EH (cell line): ENCODE results near the gene CHST3.
A peak's percentile ranks its signal among the peaks of the same experiment; 100 is the strongest.

ENCODE experiments used
- DNase-seq: peaks from one replicate; pipeline ENCODE4 v3.0.0-alpha.2; 2015; ENCODE audit warnings: low read depth

CHST3 gene

DNA sequence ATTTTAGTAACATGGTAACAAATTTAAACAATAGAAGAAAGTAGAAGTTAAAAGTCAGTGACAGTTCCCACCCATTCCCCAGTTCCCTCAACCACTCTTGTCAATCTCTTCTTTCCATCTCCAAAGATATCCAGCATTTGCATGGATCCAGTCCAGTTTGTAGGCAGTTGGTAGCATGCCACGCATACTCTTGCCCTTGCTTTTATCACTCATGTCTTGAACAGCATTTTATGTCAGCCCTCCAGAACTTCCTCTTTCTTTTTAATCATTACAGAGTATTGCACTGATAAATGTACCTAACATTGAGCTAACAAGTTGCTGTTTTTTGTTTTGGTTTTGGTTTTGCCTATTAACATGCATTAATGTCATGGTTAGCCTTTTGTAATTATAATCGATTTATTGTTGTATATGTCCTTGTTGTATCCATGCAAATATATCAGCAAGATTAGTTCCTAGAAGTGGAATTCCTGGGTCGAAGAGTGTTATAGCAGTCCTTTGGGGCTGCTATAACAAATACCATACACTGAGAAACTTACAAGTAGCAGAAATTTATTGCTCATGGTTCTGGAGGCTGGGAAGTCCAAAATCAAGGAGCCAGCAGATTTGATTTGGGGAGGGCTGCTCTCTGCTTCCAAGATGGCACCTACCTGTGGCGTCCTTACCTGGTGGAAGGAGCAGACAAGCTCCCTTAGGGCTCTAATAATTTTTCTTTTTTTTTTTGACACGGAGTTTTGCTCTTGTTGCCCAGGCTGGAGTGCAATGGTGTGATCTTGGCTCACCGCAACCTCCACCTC, 25.7 kb downstream of the CHST3 start:
- DNase-seq: peak; percentile 30

DNA sequence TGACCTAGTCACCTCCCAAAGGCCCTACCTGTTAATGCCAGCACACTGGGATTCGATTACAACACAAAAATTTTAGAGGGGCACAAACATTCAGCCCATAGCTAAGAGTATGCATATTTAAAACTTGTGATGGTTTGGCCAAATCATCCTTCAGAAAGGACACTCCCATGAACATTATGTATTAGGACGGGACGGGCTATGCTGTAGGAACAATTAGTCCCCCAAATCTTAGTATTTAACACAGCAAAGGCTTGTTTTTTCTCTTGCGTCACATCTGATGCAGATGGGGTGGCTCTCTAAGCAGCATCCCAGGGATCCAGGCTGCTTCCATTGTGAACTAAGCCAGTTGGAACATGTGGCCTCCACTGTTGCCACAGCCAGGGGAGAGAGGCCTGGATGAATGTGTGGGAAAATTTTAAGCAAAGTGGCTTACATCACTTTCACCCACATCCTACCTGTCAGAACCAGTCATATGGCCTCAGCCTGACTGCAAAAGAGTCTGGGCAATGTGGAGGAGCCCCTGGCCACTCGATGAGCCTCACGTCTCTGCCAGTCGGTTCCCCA, 26.6 kb downstream of the CHST3 start:
- no peak for DNase-seq

DNA sequence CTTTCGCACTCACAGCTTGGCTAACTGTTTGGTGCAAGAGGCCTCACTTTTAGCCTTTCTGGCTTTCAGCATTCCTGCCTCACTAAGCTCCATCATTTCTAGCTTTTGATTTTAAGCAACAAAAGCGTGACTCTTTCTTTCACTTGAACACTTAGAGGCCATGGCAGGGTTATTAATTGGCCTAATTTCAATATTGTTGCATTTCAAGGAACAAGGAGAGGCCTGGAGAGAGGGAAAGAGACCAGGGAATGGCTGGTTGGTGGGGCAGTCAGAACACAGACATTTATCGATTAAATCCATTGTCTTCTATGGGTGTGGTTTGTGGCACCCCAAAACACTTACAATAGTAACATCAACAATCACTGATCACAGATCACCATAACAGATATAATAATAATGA, 31.3 kb downstream of the CHST3 start:
- no peak for DNase-seq

DNA sequence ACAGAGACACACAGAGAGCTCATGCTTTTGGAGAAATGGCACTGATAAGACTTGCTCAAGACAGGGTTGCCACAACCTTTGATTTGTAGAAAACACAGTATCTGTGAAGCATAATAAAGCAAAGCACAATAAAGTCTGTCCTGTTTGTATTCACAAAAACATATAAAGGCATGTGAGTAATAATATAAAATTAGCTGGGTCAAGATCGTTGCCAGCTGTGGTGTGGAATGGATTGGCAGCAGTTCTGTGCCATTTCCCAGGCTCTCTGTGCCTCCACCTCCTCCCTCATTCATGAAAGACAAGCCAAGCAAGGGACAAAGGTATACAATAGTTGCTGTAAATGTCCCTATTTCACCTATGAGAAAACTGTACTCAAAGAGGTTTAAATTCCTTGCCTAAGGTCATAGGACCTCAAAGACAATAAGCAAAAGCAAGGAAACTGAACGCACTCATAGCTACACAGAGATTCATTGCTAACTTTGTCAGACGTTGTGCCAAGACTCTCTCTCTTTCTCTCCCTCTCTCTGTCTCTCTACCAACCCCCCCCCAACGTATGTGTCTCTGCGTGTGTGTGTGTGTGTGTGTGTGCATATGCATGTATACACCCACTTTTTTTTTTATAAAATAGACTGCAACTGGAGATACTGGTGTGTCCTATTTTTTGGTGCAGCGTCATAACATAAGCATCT, 31.8 kb downstream of the CHST3 start:
- DNase-seq: peak; percentile 56

DNA sequence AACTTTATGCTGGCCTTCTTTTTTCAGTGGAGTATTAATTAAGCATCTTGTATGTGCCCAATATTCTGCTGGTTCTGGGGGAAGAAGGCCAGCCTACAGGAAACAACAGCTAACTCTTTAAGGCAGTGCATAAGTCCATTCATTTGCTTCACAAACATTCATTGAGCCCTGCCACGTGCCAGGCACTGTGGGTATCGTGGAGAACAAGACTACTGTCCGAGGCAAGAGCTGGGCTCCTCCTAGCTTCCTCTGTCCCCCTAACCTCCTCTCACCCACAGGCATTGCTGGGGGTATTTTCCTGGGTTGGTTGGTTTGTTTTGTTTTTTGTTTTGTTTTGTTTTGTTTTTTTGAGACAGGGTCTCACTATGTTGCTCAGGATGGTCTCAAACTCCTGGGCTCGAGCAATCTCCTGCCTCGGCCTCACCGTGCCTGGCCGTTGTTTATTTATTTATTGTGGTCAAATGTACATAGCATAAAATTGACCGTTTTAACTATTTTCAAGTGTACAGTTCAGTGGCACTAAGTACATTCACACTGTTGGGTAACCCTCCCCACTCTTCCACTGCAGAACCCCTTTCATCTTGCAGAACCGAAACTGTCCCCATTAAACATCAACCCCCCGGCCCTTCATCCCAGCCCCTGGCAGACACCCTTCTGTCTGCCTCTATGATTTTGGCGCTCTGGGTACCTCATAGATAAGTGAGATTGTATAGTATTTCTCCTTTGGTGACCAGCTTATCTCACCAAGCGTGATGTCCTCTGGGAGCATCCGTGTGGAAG, 32.6 kb downstream of the CHST3 start:
- DNase-seq: peak; percentile 35

DNA sequence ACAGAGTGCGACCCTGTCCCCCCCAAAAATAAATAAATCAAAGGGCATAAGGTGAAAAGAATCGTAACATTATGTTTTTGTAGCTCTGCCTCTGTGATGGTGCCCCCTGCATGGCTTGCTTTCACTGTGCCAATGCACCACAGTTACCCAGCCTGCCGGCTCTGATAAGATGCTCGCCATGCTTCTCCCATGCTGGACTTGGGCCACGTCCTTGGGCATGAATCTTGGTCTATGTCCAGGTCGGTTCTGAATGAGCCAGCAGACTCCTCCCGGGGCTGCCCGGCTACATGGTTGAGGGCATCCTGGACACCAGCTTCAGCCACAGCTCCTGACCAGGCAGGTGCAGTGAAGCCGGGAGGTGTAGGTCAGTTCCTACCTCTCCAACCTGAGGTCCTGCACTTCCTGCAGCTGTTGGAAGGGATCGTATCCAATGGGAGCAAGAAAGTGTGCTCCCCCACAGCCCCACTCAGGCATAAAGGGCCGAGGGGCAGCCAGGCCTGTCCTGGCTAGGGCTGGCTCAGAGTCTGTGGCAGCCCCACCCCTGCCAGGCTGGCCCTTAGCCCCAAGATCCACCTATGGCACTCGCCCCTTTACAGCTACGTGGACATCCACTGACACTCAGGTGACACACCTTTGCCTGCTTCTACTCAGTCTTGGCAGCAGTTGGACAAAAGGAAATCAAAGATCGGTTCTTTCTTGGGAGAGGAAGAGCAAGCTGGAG, 34.1 kb downstream of the CHST3 start:
- no peak for DNase-seq

DNA sequence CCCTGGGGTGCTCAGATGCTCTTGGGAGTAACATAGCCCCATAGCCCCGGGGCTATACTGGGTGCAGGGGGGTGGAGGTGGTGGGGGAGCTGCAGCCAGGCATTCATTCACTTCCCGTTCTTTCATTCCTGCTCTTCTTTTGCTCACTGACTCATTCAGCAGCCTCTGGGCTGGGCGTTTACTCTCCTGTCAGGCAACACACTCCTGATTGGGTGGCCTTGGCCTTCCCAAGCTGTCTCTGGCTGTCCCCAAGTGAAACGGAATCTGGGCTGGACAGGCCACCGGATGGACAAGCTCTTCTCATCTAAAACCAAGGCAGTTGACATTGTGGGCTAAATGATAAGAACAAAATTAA, 34.6 kb downstream of the CHST3 start:
- DNase-seq: peak; percentile 97

DNA sequence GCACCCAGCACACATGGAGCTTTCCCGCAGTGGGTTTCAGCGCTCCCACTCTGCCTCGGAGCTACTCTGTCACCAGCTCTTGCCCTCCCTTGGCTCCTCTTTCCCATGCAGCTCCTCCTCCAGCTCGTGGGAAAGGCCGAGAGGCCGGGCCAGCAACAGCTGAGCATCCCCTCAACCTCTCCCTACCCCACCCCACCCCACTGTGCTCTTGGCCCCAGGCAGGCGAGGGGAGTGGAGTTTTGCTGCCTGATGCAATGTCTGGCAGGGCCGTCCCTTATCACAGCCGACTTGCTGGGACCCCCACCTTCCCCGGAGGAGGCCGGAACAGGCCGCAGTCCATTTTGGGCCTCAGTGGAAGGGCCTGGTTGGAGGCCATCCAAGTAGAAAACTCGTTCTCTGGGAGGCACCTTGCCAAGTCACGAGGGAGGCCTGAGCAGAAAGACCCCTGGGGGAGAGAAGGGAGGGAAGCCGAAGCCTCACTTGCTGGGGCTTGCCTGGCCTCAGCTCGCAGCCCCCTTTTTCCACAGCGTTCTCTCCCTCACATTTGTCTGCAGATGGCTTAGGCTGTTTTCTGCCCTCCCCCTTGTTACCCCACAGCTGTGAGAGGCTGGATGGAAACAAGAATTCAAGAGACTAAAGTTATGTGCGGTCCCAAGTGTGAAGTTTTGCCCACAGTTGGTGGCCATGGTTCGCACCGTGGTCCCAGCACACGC, 35.3 kb downstream of the CHST3 start:
- peak; percentile 92 for DNase-seq

DNA sequence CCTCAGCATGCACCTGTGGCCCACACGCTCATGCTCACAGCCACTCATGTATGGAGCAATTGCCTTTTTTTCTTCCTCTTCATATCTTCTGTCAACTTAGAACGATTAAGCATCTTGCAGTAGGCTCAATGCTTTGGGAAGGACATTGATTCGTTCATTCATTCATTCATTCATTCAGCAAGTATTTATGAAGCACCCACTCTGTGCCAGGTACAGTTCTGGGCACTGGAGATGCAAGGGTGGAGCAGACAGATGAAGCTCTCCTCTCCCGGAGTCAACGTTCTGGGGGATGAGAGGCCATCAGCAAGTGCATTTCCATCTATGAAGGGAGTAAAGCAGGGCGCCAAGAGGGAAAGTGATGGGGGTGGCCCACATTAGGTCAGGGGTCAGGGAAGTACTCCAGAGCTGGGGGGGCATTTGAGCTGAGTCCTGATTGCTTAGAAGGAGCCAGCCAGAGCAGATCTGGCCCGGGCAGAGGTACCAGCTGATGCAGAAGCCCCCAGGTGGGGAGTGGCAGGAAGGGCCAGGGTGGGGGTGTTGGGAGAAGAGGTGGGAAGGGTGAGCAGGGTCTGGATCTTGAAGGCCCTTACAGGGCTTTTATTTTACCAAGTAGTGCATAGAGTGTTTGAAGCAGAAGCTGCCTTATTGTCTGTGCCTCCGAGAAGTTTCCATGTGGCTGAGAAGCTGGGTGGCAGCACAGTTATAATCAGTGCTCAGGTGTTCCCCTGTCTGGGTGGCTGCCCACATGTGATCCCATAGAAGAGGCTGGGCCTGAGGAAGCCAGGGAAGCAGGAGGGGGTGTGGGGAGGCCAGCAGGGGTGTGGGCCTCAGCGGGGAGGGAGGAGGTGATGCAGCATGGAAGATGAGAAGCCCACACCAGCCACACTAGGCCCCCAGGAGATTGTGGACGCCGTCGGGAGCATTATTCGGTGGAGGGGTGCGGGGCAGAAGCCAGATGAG, 36.2 kb downstream of the CHST3 start:
- no peak for DNase-seq

DNA sequence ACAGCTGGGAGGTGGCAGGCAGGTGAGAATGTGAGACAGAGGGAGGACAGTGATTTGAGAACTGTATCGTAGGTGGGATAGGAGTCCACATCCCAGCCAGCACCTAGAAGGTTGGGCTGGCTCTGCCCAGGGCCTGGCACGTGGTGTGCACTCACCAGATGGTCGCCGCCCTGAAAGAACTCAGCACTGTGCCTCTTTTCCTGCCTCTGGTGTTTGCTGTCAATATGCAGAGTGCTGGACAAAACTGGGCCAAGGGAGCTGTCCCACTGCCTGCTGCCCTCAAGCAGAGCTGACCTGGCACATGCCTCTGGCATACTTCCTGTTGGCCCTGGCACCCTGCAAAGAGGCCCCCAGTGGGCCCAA, 36.8 kb downstream of the CHST3 start:
- DNase-seq: peak; percentile 43

DNA sequence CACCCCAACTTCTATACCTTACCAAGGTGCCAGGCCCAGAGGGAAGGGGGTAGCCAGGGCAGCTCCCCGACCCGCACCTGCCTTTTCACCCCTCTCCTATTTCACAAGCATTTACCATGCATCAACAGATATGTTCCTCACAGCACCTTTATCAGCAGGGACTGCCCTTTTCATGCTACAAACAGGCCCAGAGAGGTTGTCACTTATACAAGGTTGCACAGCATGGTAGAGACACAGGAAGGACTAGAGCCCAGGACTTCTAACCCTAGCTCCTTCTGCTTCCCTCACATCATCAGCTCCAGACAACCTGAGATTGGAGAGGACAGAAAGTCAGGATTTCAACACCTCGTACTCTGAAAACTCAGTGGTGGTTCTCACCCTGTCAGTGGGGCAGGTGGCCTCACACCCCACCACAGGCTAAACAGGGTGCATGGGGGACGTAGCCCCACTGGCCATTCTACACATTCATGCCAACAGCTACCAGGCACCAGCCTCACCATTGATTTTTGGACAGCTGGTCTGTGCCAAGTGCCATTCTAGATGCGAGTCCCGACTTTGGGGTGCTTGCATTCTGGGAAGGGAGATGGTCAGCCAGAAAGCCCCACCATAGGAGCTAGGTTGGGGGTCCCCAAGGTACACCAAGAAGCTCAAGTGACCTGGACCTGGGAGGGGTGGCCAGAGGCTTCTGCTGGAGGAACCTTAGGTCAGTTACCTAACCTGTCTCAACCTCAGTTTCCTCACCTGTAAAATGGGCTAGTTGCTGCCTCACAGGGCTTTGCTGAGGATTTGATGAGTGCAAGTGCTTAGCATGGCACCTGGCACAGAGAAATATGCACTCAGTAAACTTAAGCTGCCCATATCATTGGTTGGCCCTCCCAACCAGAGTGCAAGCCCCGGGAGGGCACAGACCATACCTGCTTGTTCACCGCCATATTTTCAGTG, 38.4 kb downstream of the CHST3 start:
- DNase-seq: no peak

DNA sequence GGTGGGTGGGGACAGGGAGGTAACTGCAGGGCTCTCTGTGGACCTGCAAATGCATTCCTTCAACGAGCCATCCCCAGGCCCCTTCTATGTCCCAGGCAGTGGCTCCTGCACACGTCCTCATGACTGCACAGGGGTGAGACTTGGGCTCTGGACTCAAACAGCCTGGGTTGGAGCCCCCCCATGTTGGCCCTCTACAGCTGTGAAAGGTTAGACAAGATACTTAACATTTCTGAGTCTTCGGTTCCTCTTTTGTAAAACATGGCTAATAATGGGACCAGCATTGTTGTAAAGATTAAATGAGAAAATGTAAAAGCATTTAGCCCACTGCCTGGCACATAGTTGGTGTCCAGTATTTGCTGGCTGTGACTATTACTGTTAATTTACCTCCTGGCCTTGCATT, 41.8 kb downstream of the CHST3 start:
- DNase-seq: no peak

DNA sequence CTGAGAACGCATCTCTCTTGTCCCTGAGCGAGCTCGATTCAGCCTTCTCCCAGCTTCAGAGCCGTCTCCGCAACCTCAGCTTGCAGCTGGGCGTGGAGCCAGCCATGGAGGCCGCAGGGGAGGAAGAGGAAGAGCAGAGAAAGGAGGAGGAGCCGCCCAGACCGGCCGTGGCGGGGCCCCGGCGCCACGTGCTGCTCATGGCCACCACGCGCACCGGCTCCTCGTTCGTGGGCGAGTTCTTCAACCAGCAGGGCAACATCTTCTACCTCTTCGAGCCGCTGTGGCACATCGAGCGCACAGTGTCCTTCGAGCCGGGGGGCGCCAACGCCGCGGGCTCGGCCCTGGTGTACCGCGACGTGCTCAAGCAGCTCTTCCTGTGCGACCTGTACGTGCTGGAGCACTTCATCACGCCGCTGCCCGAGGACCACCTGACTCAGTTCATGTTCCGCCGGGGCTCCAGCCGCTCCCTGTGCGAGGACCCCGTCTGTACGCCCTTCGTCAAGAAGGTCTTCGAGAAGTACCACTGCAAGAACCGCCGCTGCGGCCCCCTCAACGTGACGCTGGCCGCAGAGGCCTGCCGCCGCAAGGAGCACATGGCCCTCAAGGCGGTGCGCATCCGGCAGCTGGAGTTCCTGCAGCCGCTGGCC, 43.2 kb downstream of the CHST3 start:
- no peak for DNase-seq

DNA sequence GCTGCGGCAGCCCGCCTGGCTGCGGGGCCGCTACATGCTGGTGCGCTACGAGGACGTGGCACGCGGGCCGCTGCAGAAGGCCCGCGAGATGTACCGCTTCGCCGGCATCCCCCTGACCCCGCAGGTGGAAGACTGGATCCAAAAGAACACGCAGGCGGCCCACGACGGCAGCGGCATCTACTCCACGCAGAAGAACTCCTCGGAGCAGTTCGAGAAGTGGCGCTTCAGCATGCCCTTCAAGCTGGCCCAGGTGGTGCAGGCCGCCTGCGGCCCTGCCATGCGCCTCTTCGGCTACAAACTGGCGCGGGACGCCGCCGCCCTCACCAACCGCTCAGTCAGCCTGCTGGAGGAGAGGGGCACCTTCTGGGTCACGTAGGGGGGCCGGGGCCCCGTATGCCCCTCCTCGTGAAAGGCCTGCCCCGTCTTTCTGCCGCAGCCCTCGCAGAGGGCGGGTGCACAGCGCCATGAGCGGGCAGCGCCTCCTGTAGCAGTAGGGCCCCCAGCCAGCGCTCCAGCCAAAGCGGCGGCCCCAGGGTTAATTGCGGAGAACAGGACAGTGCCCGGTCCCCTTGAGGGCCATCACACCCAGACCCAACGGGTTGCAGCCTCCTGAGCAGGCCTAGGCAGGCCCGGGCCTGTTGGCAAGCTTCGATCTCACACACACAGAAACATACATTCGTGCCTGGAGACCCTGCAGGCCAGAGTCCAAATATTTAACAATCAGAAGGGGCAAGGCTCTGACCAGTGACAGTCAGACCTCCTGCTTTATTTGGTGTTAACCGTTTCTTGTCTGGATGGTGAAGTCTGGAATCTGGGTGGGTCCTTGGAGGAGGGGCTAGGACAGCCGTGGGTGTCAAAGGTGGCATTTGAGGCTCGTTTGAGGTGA, 44.1 kb downstream of the CHST3 start:
- DNase-seq: peak; percentile 14

DNA sequence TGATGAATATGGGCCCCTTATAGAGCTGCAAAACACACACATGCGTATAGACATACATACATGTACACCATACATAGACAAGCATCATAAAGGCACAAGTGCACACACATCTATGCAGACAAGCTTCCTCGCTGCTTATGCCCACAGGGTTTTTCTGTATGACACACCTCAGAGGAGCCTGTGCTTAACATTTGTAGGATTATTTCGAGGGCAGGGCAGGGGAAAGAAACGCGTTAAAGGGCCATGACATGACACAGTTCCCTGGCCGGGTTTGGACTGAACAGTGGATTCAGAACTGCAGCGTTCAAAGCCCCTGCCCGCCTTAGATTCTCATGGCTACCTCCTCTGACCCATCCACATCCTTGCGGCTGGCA, 44.8 kb downstream of the CHST3 start:
- no peak for DNase-seq

DNA sequence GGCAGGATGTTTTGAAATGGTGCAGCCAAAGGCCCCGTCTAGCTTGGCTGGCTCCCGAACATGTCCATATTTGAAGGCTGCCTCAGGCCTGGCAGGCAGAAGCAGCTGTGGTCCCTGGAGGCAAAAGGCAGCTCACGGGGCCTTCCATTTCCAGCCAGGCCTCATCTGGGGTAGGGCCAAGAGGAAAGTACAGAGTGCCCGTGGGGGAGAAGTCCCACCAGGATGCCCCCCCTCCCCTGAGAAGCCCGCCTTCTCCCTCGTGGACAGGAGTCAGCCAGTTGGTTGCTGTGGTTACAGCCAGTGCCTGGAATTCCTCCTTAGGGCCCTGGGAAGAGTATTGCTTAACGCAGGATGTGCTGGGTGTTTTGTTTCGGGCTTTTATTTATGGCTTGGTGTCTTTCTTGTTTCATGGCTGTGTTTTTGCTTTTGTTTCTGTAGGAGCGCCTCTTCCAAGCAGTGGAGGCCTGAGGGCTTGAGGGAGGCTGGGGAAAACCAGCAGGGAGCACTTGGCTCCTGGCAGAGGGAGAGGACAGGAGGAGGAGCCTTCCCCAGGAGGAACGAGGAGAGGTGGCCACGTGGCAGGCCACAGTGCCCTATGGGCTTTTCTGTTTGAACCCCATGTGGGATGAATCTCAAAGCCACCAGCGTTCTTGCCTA, 45.4 kb downstream of the CHST3 start:
- DNase-seq: peak; percentile 100
